Renal pelvis (tissue), 12 donors: ENCODE results near the gene NID1. TPM values are rescaled to one million over a fixed set of nuclear protein-coding genes. Genes with fewer than 3 reads are reported as not detected.

Source experiments
- DNase-seq: peaks from one replicate; pipeline ENCODE4 v3.0.0-alpha.2; 2013
- long read RNA-seq, 16 experiments: transcript quantifications; one replicate each; lab custom pipeline, GENCODE V29; 2026
- polyA plus RNA-seq, 3 donors: library from polyadenylated mRNA; unstranded; fragments of 120-200 nt; gene quantifications; one replicate each; pipeline ENCODE4 v1.2.1, GENCODE V29; 2013; ENCODE audit not compliant: insufficient read length in 3 of 3

NID1 gene, protein sequence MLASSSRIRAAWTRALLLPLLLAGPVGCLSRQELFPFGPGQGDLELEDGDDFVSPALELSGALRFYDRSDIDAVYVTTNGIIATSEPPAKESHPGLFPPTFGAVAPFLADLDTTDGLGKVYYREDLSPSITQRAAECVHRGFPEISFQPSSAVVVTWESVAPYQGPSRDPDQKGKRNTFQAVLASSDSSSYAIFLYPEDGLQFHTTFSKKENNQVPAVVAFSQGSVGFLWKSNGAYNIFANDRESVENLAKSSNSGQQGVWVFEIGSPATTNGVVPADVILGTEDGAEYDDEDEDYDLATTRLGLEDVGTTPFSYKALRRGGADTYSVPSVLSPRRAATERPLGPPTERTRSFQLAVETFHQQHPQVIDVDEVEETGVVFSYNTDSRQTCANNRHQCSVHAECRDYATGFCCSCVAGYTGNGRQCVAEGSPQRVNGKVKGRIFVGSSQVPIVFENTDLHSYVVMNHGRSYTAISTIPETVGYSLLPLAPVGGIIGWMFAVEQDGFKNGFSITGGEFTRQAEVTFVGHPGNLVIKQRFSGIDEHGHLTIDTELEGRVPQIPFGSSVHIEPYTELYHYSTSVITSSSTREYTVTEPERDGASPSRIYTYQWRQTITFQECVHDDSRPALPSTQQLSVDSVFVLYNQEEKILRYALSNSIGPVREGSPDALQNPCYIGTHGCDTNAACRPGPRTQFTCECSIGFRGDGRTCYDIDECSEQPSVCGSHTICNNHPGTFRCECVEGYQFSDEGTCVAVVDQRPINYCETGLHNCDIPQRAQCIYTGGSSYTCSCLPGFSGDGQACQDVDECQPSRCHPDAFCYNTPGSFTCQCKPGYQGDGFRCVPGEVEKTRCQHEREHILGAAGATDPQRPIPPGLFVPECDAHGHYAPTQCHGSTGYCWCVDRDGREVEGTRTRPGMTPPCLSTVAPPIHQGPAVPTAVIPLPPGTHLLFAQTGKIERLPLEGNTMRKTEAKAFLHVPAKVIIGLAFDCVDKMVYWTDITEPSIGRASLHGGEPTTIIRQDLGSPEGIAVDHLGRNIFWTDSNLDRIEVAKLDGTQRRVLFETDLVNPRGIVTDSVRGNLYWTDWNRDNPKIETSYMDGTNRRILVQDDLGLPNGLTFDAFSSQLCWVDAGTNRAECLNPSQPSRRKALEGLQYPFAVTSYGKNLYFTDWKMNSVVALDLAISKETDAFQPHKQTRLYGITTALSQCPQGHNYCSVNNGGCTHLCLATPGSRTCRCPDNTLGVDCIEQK
- 100 to 1,000 TPM; 150 to 186 (median 183) TPM for polyA plus RNA-seq
- long read RNA-seq, donor 1, full-length matches to known transcripts: 10 of 10 reads
- long read RNA-seq, donor 1, partial matches to known transcripts: 0 of 10 reads
- long read RNA-seq, donor 1, other reads (novel, unspliced or antisense): 0 of 10 reads
- long read RNA-seq, donor 2, full-length matches to known transcripts: 11 of 33 reads
- long read RNA-seq, donor 2, partial matches to known transcripts: 22 of 33 reads
- long read RNA-seq, donor 2, other reads (novel, unspliced or antisense): 0 of 33 reads
- long read RNA-seq, donor 3, full-length matches to known transcripts: 8 of 34 reads
- long read RNA-seq, donor 3, partial matches to known transcripts: 26 of 34 reads
- long read RNA-seq, donor 3, other reads (novel, unspliced or antisense): 0 of 34 reads
- long read RNA-seq, donor 4, full-length matches to known transcripts: 6 of 30 reads
- long read RNA-seq, donor 4, partial matches to known transcripts: 24 of 30 reads
- long read RNA-seq, donor 4, other reads (novel, unspliced or antisense): 0 of 30 reads
- long read RNA-seq, donor 5, full-length matches to known transcripts: 4 of 14 reads
- long read RNA-seq, donor 5, partial matches to known transcripts: 10 of 14 reads
- long read RNA-seq, donor 5, other reads (novel, unspliced or antisense): 0 of 14 reads
- long read RNA-seq, donor 6, full-length matches to known transcripts: 6 of 19 reads
- long read RNA-seq, donor 6, partial matches to known transcripts: 13 of 19 reads
- long read RNA-seq, donor 6, other reads (novel, unspliced or antisense): 0 of 19 reads
- long read RNA-seq, donor 7, full-length matches to known transcripts: 13 of 91 reads
- long read RNA-seq, donor 7, partial matches to known transcripts: 78 of 91 reads
- long read RNA-seq, donor 7, other reads (novel, unspliced or antisense): 0 of 91 reads
- long read RNA-seq, donor 8, full-length matches to known transcripts: 5 of 19 reads
- long read RNA-seq, donor 8, partial matches to known transcripts: 14 of 19 reads
- long read RNA-seq, donor 8, other reads (novel, unspliced or antisense): 0 of 19 reads
- long read RNA-seq, donor 9, full-length matches to known transcripts: 8 of 35 reads
- long read RNA-seq, donor 9, partial matches to known transcripts: 27 of 35 reads
- long read RNA-seq, donor 9, other reads (novel, unspliced or antisense): 0 of 35 reads
- long read RNA-seq, donor 10, full-length matches to known transcripts: 7 of 70 reads
- long read RNA-seq, donor 10, partial matches to known transcripts: 63 of 70 reads
- long read RNA-seq, donor 10, other reads (novel, unspliced or antisense): 0 of 70 reads
- long read RNA-seq, donor 11, full-length matches to known transcripts: 8 of 32 reads
- long read RNA-seq, donor 11, partial matches to known transcripts: 24 of 32 reads
- long read RNA-seq, donor 11, other reads (novel, unspliced or antisense): 0 of 32 reads
- long read RNA-seq, donor 12, full-length matches to known transcripts: 11 of 42 reads
- long read RNA-seq, donor 12, partial matches to known transcripts: 31 of 42 reads
- long read RNA-seq, donor 12, other reads (novel, unspliced or antisense): 0 of 42 reads
- long read RNA-seq, donor 13, partial matches to known transcripts: 6 of 6 reads
- long read RNA-seq, donor 13, other reads (novel, unspliced or antisense): 0 of 6 reads
- long read RNA-seq, donor 14: 0 reads
- long read RNA-seq, donor 15, full-length matches to known transcripts: 14 of 45 reads
- long read RNA-seq, donor 15, partial matches to known transcripts: 31 of 45 reads
- long read RNA-seq, donor 15, other reads (novel, unspliced or antisense): 0 of 45 reads
- long read RNA-seq, donor 16, full-length matches to known transcripts: 4 of 27 reads
- long read RNA-seq, donor 16, partial matches to known transcripts: 23 of 27 reads
- long read RNA-seq, donor 16, other reads (novel, unspliced or antisense): 0 of 27 reads

DNA sequence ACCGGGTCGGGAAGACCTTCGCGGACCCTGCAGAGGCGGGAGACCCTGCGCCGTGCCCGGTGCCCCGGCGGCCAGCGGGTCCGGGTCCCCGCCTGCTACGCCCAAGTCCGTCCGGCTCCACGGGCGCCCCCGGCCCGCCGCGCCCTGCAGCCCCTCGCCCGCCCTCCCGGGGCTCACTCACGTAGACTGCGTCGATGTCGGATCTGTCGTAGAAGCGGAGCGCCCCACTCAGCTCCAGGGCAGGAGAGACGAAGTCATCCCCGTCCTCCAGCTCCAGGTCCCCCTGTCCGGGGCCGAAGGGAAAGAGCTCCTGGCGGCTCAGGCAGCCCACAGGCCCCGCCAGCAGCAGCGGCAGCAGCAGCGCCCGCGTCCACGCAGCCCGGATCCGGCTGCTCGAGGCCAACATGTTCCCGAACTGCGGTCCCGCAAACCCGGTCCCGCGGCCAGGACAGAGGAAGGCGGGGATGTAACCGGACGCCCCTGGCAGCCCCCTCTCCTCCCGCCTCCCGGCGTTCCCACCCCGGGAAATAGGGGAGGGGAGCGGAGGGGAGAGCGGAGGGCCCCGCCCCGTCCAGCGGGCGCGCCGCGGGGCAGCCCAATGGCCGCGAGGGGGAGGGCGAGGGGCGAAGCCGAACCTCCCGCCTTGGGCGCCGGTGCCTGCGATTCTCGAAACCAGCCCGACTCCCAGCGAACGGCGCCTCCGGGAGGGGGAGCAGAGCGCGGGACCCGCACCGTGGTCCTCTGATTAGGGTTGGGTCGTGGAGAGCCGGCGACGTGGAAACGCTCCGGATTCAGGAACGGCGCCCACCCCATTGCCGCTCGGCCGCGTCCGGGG lies at the start of gene NID1:
NID1 (minus strand) TSS at position 417 of the 835 bp plus-strand sequence; CDS start at position 406, 11 bp downstream.
- peak; percentile 87 for DNase-seq

DNA sequence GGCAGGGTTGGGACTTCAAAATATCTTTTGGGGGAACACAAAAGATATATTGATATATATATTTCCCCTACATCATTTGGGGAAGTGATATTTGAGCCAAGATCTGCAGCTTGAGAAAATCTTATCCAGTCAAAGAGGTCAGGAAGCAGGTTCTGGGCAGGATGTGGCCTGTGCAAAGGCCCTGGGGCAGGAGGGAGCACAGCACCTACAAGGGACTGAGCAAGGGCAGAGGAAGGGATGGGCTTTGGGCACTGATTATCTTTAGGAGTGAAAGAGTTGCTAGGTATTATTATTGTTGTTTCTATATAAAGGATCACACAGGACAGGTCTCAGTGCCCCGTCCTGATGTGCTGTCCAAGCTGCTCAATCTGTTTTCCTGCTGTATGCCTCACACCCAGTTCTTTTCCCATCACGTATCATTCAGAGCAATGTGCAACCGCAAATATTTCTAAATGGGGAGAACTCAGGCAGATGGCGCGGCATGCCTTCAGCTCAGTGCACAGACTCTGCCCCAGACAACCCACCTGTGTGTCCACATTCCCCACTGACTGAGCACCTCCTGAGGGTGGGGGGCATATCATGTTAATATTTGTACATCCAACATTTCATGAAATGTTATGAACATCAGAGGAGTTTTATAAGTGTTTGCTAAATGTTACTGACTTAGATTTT lies 49.3 kb upstream of the NID1 start:
- no peak for DNase-seq

DNA sequence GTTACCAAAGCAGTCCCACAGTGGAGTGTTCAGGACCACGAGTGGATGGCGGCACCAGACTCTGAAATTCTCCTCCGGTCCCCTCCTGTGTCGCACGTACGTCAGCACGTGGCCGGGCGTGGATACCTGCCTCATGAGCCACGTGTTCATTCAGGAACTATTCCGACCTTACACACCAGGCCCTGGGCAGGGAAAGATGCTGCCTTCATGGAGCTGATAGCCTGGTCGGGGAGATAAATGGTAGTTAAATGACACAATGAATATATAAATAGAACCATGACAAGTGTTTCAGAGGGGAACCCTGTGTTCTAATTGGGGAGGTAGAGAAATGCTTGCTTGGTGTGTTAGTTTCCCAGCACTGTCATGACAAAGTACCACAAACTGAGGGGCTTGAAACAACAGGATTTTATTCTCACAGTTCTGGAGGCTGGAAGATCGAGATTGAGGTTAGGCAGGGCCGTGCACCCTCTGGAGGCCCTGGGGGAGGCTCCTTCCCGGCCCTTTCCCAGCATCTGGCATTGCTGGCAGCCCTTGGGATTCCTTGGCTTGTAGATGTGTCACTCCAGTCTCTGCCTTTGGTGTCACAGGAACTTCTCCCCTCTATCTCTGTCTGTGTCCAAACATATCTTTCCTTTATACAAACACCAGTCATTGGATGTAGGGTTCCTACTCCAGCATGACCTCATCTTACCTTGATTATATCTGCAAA lies 48.6 kb upstream of the NID1 start:
- DNase-seq: no peak

DNA sequence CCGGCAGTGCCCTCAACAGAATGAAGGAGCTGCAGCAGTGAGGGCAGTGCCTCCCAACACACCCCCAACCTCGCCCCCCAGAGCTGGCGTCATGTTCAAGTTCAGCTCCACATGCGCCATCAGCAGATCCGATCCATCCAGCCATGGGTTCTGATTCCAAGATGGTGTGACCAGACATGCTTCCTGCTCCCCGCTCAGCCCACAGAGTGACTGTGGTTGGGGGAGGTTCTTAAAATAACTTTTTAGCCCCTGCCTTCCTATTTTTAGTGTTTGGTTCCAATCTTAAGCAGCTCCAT lies 47.4 kb upstream of the NID1 start:
- DNase-seq: no peak

DNA sequence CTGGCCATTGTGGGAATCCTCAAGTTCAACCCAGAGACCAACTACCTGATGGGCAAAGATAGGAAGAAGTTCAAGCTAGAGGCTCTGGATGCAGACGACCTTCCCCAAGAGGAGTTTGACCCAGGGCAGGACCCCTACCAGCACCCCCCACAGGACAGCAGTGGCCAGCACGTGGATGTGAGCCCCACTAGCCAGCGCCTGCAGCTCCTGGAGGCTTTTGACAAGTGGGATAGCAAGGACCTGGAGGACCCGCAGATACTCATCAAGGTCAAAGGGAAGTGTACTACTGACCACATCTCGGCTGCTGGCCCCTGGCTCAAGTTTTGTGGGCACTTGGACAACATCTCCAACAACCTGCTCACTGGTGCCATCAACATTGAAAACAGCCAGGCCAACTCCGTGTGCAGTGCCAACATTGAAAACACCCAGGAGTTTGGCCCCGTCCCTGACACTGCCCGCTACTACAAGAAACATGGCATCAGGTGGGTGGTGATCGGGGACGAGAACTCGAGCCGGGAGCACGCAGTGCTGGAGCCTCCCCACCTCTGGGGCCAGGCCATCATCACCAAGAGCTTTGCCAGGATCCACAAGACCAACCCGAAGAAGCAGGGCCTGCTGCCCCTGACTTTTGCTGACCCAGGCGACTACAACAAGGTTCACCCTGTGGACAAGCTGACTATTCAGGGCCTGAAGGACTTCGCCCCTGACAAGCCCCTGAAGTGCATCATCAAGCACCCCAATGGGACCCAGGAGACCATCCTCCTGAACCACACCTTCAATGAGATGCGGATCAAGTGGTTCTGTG lies 46.8 kb upstream of the NID1 start:
- no peak for DNase-seq

DNA sequence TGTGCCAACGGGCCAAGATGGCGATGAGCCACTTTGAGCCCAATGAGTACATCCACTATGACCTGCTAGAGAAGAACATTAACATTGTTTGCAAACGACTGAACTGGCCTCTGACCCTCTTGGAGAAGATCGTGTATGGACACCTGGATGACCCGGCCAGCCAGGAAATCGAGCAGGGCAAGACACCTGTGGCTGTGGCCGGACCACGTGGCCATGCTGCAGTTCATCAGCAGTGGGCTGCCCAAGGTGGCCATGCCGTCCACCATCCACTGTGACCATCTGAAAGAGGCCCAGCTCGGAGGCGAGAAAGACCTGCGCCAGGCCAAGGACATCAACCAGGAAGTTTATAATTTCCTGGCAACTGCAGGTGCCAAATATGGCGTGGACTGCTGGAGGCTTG lies 45.2 kb upstream of the NID1 start:
- no peak for DNase-seq

DNA sequence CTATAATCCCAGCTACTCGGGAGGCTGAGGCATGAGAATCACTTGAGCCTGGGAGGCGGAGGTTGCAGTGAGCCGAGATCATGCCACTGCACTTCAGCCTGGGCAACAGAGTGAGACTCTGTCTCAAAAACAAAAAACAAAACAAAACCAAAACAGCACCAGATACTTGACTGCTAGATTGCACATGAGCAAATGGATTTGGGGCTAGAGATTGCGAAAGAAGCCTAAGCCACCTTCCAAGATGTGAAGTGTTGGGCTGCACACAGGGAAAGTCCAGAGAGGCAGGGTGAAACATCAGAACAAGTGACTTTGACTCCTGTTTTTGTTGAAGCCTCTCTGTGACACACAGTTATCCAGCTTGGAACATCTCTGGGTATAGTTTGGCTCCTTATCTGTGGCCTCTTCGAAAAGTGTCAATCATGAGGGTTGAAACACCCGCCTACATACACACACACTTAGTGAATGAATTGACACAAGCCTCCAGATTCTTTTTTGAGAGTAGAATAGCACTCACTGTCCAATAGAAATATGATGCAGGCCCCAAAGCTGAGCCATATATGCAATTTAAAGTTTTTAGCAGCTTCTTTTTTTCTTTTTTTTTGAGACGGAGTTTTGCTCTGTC lies 43.2 kb upstream of the NID1 start:
- DNase-seq: no peak

DNA sequence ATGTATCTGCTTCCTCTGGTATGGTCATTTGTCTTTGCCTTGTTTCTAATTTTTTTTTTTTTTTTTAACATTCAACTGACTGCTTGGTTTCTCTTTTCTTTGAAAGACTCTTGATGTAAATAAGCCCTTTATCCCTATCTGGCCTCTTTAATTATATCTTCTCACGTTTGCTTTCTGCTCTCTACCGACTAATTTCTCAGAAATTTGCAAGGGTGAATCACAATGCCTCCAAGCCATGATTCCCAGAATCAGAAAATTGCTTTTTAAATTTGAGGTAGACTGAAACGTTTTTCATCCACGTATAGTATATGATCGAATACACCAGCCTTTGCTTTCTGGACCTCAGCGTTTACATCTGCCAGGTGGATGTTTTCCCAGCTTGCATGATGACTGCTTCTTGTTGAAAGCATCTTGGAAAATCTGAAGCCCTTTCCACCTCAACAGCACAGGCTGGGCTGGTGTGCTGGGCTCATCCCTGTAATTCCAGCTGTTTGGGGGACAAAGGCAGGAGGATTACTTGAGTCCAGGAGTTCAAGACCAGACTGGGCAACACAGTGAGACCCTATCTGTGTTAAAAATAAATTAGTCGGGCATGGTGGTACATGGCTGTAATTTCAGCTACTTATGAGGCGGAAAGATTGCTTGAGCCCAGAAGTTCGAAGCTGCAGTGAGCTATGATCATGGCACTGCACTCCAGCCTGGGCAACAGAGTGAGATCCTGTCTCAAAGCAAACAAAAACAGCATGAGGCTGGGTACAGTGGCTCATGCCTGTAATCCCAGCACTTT lies 42.4 kb upstream of the NID1 start:
- no peak for DNase-seq

DNA sequence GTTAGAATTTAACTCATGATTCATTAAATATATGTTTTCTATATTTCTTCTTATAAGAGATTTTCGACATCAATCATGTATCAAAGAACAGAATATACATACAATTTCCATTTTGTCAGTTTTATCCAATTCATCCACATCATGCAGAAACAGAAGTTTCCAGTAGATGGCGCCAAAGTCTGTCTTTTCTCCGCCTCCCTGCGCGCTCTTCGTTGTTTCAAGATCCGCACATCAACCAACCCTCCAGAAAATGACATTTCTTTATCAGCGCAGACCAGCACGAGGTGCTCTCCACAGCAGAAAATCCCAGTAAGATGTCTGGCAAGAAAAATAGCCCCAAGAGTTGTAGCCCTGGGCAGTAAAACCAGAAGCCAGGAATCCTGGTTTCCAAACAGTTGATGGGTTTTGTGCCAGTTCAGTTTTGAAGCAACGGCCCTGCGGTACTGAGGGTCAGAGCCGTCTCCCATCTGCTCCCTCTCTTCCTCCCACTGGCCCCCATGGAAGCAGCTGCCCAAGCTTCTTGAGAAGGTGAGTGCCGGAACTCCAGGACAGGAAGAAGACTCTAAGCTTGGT lies 38.8 kb upstream of the NID1 start:
- DNase-seq: peak; percentile 56

DNA sequence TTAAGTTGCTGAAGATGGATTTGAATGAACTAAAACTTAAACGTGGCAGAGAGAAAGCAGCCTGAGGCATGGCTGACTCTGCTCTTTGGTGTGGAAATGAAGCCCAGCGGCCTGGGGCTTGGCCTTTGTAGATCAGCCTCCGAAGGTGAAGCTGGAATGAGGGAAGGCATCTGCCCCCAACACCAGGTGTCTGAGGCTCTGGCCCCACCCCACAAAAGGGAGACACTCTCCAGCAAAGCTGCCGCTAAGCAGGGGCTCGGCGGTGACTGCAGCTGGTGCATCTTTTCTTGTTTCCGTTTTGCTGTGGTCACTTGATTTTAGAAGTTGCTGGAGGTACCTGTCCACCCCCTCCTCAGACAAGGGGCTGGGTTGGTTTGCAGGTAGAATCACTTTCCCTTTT lies 38.2 kb upstream of the NID1 start:
- no peak for DNase-seq

DNA sequence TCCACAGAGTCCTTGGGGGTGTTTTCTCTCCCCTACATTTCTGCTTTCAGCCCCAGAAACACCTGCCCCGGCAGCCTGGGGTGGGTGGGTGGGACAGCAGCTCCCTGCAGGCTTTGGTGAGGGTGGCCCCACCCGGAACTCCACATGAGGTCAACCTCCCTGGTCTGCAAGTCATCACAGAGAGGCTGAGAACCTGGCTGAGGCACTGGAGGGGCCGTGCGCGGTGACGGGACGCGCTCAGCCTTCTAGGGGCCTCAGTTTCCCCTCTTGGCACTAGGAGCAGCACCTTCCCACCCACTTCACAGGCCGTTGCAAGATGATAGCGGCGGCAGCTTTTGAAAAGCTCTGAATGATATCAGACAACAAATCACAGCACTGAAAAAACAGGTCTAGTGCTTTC lies 37.7 kb upstream of the NID1 start:
- DNase-seq: no peak

DNA sequence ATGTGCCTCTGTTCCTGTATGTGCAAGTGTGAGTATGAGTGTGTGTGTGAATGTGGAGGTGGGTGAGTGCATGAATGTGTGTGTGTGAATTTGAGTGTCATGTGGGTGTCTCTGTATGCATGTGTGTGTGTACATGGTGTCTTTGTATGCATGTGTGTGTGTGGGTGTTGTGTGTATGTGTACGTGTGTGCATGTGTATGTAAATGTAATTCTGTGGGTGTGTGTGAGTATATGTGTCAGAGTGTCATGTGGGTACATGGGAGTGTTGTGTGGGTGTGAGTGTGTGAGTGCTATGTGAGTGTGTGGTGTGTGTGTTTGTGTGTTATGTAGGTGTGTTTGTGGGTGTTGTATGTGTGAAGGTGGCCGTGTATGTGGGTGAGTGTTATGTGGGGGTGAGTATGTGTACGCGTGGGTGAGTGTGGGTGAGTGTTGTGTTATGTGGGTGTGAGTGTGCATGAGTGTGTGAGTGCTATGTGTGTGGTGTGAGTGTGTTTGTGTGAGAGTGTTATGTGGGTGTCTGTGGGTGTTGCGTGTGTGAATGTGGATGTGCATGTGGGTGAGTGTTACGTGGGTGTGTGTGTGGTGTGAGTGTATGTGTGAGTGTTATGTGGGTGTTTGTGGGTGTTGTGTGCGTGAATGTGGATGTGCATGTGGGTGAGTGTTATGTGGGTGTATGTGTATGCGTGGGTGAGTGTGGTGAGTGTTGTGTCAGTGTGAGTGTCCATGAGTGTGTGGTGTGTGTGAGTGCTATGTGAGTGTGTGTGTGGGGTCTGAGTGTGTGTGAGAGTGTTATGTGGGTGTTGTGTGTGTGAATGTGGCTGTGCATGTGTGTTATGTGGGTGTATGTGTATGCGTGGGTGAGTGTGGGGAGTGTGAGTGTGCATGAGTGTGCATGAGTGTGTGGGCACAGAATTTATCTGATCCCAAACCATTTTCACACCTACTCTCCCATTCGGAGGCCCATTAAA lies 36.6 kb upstream of the NID1 start:
- DNase-seq: no peak
